ENCODE results near the gene GOLGA5. TPM values are rescaled to one million over a fixed set of nuclear protein-coding genes. Genes with fewer than 3 reads are reported as not detected.

Gene GOLGA5
- total RNA-seq, 6 experiments from 2014 or later: 20.0 to 35.6 (median 28.8) TPM

DNA sequence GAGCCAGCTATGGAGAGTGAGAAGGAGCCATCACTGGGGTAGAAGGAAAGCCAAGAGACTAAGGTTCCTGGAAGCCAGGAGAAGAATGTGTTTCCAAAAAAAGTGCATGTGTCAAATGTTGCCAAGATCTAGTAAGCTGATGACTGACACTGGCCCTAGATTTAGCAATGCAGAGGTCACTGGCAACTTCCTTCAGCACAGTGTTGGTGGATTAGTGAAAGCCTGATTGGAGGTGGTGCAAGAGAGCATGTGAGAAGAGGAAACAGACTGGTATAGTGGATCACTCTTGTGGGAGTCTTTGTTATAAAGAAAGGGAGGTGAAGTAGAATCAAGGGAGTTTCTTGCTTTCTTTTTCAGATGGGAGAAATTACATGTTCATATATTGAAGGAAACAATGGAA lies 94.8 kb downstream of the GOLGA5 start:
- DNase-seq (no peak), ATAC-seq (no peak)
- Histone ChIP-seq H3K4me1 (no peaks in the 10 kb centered on the region), H3K36me3 (no peaks in the 10 kb centered on the region), H3K27ac (no peak overlapping the region), H3K9me3 (no peaks in the 10 kb centered on the region), H3K27me3 (no peaks in the 10 kb centered on the region), H3K4me3 (no peak overlapping the region)
- intact Hi-C loops (cut with DNase I): loop anchor here in 1 of 2 donors (10.0 kb wide), 1 partner anchor 56 kb away; no protein-coding TSS in a partner anchor
- TF ChIP-seq, protein P1, sequence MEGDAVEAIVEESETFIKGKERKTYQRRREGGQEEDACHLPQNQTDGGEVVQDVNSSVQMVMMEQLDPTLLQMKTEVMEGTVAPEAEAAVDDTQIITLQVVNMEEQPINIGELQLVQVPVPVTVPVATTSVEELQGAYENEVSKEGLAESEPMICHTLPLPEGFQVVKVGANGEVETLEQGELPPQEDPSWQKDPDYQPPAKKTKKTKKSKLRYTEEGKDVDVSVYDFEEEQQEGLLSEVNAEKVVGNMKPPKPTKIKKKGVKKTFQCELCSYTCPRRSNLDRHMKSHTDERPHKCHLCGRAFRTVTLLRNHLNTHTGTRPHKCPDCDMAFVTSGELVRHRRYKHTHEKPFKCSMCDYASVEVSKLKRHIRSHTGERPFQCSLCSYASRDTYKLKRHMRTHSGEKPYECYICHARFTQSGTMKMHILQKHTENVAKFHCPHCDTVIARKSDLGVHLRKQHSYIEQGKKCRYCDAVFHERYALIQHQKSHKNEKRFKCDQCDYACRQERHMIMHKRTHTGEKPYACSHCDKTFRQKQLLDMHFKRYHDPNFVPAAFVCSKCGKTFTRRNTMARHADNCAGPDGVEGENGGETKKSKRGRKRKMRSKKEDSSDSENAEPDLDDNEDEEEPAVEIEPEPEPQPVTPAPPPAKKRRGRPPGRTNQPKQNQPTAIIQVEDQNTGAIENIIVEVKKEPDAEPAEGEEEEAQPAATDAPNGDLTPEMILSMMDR (IDR thresholded peaks at IDR 0.05): no peak
- TF ChIP-seq POLR2A (IDR thresholded peaks at IDR 0.05): no peak

Other genes with a start within 250 kb of the GOLGA5 start
- 100 to 1,000 TPM in 1 of 6 experiments, 10 to 100 TPM in 5; 39.6 to 111 (median 49.3) TPM for gene LGMN, start 45.7 kb upstream of the GOLGA5 start, total RNA-seq
- gene CHGA, start 128.8 kb downstream of the GOLGA5 start, total RNA-seq: under 1 TPM in 2 of 6 experiments, not detected in 4; 0.18 to 0.25 TPM

All from right lobe of liver (tissue), 6 donors.